Natural killer cell (primary cell): ENCODE data around the gene PDGFC. TPM values are rescaled to one million over a fixed set of nuclear protein-coding genes. Genes with fewer than 3 reads are reported as not detected.
"Not testable (repeated sequence)": the region's sequence is repeated elsewhere in the genome, so short reads cannot be mapped to it uniquely, and the experiment has no call there.

ENCODE experiments used
- ATAC-seq, 3 donors: fragments of 150-1000 bp in 2 of 3; fragments of 200-7000 bp in 1 of 3; cut with Tn5 transposase; 1 replicate in 1 of 3; 2 replicates in 2 of 3; pipeline ENCODE4 v1.10.0; 2021; ENCODE audit warnings: mild to moderate bottlenecking in 2 of 3, moderate library complexity in 2 of 3
- DNase-seq, 2 donors: peaks; one replicate each; pipeline versions ENCODE4 v3.0.0 to v3.0.0-alpha.2; 2013 to 2021; ENCODE audit warnings: mixed read lengths in 1 of 2
- H3K27ac ChIP-seq: one replicate; pipeline ENCODE4 v1.5.1; 2013; ENCODE audit warnings: mild to moderate bottlenecking, low read length
- H3K27me3 ChIP-seq: one replicate; pipeline ENCODE4 v1.6.1; 2013; ENCODE audit warnings: low read length; ENCODE audit not compliant: control insufficient read depth, insufficient read depth
- H3K36me3 ChIP-seq: one replicate; pipeline ENCODE4 v1.6.1; 2013; ENCODE audit warnings: low read length; ENCODE audit not compliant: control insufficient read depth, insufficient read depth
- H3K4me1 ChIP-seq: one replicate; pipeline ENCODE4 v1.6.1; 2013; ENCODE audit warnings: low read length; ENCODE audit not compliant: control insufficient read depth, insufficient read depth
- H3K4me3 ChIP-seq: one replicate; pipeline ENCODE4 v1.5.1; 2013; ENCODE audit warnings: low read length
- H3K9me3 ChIP-seq: one replicate; pipeline ENCODE4 v1.6.1; 2013; ENCODE audit warnings: low read length; ENCODE audit not compliant: control insufficient read depth, insufficient read depth
- H3K27ac Mint-ChIP-seq, 2 donors: one replicate each; pipeline ENCODE4 v1.8.0; 2022; ENCODE audit warnings: mild to moderate bottlenecking in 2 of 2, mixed read lengths in 2 of 2, moderate library complexity in 1 of 2
- H3K27me3 Mint-ChIP-seq, 2 donors: one replicate each; pipeline ENCODE4 v1.8.0; 2022; ENCODE audit warnings: low read depth in 2 of 2, mixed read lengths in 2 of 2
- H3K36me3 Mint-ChIP-seq: one replicate; pipeline ENCODE4 v1.8.0; 2022; ENCODE audit warnings: mixed read lengths
- H3K4me1 Mint-ChIP-seq, 2 donors: one replicate each; pipeline ENCODE4 v1.8.0; 2022; ENCODE audit warnings: mixed read lengths in 2 of 2
- H3K4me3 Mint-ChIP-seq: one replicate; pipeline ENCODE4 v1.8.0; 2022; ENCODE audit warnings: mild to moderate bottlenecking, moderate library complexity, mixed read lengths
- H3K9me3 Mint-ChIP-seq, 2 donors: one replicate each; pipeline ENCODE4 v1.8.0; 2022; ENCODE audit warnings: mixed read lengths in 2 of 2
- WGBS: methylation state at CpG from one replicate; pipeline ENCODE4 v1.1.7; 2013; ENCODE audit warnings: missing lambda C conversion rate; ENCODE audit not compliant: insufficient coverage; 5-methylcytosine and 5-hydroxymethylcytosine counted together
- intact Hi-C: fragments of 100-400 bp; cut with micrococcal nuclease; formaldehyde crosslinking; loops from one replicate; pipeline ENCODE4 v1.14.2; 2022
- total RNA-seq, 4 donors: library from RNA; stranded (reverse); fragments of 120-200 nt in 1 of 4; gene quantifications; one replicate each; pipeline versions ENCODE4 v1.2.3 to v1.2.4, GENCODE V29; 2013 to 2022
- TF ChIP-seq, protein P1 (sequence below): fragments of 200-600 bp; IDR thresholded peaks from one replicate; pipeline ENCODE4 v1.8.0; 2022; ENCODE audit warnings: antibody characterized with exemption

Gene PDGFC
- total RNA-seq, 3 donors from 2014 or later (not counting 1 experiment from before 2014, with no cell fraction given): 0.72 to 1.6 (median 0.90) TPM

DNA sequence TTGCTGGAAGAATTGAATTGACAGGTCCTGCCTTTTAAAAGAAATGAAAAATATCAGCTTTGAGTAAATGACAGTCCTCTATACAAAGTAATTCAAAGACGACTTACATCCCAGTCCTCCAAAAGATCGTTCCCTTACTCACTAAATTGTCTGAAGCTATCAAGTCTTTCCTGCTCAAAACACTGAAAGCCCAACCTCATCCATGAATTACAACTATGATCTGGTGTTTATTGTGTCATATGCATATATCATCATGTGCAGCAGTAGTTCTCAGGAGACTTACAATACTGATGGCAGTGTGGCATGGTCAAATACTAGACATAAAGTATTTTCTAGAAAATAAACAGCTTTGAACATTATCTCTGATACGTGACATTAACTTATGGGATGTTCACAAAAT is 97.8 kb downstream of the PDGFC start:
- H3K36me3 ChIP-seq: no peaks in the 10 kb centered on the region
- no peak overlapping the region for H3K27ac Mint-ChIP-seq
- DNase-seq: no peak

DNA sequence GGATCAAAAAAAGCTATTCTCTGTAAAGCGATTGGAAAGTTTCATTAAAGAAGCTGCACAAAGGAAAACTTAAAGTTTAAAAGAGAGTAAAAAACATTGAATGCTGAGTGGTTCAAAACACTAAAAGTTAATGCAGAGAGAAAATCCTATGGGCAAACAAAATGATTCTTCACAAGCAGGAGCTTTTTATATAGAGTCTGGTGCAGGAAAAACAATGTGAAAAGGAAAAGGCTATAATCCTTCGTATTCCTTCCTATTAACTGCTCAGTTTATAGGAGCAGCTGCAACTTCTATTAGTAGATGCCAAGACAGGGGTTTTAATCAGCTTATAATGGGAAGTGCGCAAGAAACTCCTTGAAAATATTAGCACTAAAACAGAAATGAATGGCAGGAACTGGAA is 100.7 kb downstream of the PDGFC start:
- 87% methylated on average over 2 of the region's 3 CpGs for WGBS
- Mint-ChIP-seq H3K4me3 (no peak overlapping the region), H3K4me1 (no peaks in the 10 kb centered on the region), H3K27ac (no peak overlapping the region), H3K9me3 (peaks cover 8 to 9% of the 10 kb centered on the region in 2 donors), H3K27me3 (no peaks in the 10 kb centered on the region), H3K36me3 (no peaks in the 10 kb centered on the region)
- Histone ChIP-seq H3K4me3 (no peak overlapping the region), H3K36me3 (no peaks in the 10 kb centered on the region), H3K27me3 (no peaks in the 10 kb centered on the region), H3K27ac (no peak overlapping the region), H3K9me3 (no peaks in the 10 kb centered on the region), H3K4me1 (no peaks in the 10 kb centered on the region)
- DNase-seq (no peak), ATAC-seq (no peak)
- intact Hi-C loops: no loop called here
- TF ChIP-seq, protein P1, sequence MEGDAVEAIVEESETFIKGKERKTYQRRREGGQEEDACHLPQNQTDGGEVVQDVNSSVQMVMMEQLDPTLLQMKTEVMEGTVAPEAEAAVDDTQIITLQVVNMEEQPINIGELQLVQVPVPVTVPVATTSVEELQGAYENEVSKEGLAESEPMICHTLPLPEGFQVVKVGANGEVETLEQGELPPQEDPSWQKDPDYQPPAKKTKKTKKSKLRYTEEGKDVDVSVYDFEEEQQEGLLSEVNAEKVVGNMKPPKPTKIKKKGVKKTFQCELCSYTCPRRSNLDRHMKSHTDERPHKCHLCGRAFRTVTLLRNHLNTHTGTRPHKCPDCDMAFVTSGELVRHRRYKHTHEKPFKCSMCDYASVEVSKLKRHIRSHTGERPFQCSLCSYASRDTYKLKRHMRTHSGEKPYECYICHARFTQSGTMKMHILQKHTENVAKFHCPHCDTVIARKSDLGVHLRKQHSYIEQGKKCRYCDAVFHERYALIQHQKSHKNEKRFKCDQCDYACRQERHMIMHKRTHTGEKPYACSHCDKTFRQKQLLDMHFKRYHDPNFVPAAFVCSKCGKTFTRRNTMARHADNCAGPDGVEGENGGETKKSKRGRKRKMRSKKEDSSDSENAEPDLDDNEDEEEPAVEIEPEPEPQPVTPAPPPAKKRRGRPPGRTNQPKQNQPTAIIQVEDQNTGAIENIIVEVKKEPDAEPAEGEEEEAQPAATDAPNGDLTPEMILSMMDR: no peak

More for the DNA sequence above, 97.8 kb downstream of the PDGFC start:
- Histone ChIP-seq H3K27me3 (no peaks in the 10 kb centered on the region), H3K4me1 (no peaks in the 10 kb centered on the region), H3K4me3 (no peak overlapping the region), H3K9me3 (no peaks in the 10 kb centered on the region), H3K27ac (no peak overlapping the region)
- WGBS: 96% methylated on average over 2 of the region's 3 CpGs
- Mint-ChIP-seq H3K36me3 (no peaks in the 10 kb centered on the region), H3K9me3 (peaks cover 11 to 12% of the 10 kb centered on the region in 2 donors), H3K4me3 (no peak overlapping the region), H3K27me3 (no peaks in the 10 kb centered on the region), H3K4me1 (no peaks in the 10 kb centered on the region)
- intact Hi-C loops: no loop called here
- ATAC-seq: no peak
- TF ChIP-seq, protein P1: no peak

DNA sequence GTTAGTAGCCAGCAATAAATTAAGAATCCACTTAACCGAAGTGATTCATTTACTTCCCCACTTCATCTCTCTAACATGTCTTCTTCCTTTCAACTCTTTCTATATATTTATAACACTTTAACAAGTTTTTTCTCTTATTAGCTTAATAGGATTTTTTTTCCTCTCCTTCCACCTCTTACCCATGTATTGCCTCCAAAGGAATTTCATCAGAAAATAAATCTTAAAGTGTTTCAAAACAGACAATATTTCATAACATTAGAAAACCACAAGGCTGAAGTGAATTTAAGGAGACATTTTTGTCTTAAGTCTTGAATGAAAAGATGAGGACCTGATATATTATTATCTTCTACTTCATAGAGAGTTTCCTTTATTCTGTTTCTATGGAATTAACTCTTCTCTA is 101.5 kb downstream of the PDGFC start:
- Mint-ChIP-seq H3K9me3 (peaks cover 9 to 11% of the 10 kb centered on the region in 2 donors), H3K36me3 (no peaks in the 10 kb centered on the region), H3K27ac (no peak overlapping the region), H3K4me1 (no peaks in the 10 kb centered on the region), H3K27me3 (no peaks in the 10 kb centered on the region), H3K4me3 (no peak overlapping the region)
- no peak overlapping the region for H3K4me3 ChIP-seq
- no peak overlapping the region for H3K27ac ChIP-seq
- TF ChIP-seq, protein P1: no peak
- H3K4me1 ChIP-seq: no peaks in the 10 kb centered on the region
- DNase-seq (no peak), ATAC-seq (no peak)
- WGBS: 29% methylated on average over 1 of the region's 1 CpG
- intact Hi-C loops: no loop called here
- H3K9me3 ChIP-seq: no peaks in the 10 kb centered on the region
- H3K36me3 ChIP-seq: no peaks in the 10 kb centered on the region
- H3K27me3 ChIP-seq: no peaks in the 10 kb centered on the region

DNA sequence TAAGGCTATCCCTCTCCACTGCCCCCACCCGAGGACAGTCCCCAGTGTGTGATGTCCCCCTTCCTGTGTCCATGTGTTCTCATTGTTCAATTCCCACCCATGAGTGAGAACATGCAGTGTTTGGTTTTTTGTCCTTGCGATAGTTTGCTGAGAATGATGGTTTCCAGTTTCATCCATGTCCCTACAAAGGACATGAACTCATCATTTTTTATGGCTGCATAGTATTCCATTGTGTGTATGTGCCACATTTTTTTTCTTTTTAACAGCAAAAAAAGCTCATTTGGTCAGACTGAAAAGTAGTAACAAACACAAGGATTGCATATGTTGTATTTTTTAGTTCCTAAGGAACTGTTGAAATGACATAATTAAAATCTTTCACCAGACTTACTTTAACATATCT is 105.5 kb downstream of the PDGFC start:
- H3K9me3 ChIP-seq, H3K36me3 ChIP-seq, H3K9me3 Mint-ChIP-seq, H3K4me3 Mint-ChIP-seq, H3K27ac Mint-ChIP-seq, H3K27me3 ChIP-seq, DNase-seq, ATAC-seq, H3K4me3 ChIP-seq, H3K27me3 Mint-ChIP-seq, intact Hi-C loops, H3K4me1 Mint-ChIP-seq, H3K4me1 ChIP-seq, H3K27ac ChIP-seq, H3K36me3 Mint-ChIP-seq: not testable (repeated sequence)
- 100% methylated on average over 1 of the region's 2 CpGs for WGBS
